Mucosa of gallbladder (tissue), 1 donor: ENCODE measurements around the gene ZFYVE1. TPM values are rescaled to one million over a fixed set of nuclear protein-coding genes. Genes with fewer than 3 reads are reported as not detected.
A peak's percentile ranks its signal among the peaks of the same experiment; 100 is the strongest.
"Not testable (repeated sequence)": the region's sequence is repeated elsewhere in the genome, so short reads cannot be mapped to it uniquely, and the experiment has no call there.

Experiments used
- DNase-seq: peaks from one replicate; pipeline ENCODE4 v3.0.0-alpha.2; 2020; ENCODE audit warnings: low spot score
- total RNA-seq: library from RNA; stranded (reverse); gene quantifications from one replicate; pipeline ENCODE4 v1.2.1, GENCODE V29; 2021
- donor health status: DM: no; HTN: no; CAD: no.

Gene ZFYVE1
- total RNA-seq, 1 donor from 2014 or later, result 24.9 TPM

- no peak for DNase-seq
Observed at GRCh38 chr14:72957213-72957612, 69.7 kb downstream of the ZFYVE1 start.

DNA sequence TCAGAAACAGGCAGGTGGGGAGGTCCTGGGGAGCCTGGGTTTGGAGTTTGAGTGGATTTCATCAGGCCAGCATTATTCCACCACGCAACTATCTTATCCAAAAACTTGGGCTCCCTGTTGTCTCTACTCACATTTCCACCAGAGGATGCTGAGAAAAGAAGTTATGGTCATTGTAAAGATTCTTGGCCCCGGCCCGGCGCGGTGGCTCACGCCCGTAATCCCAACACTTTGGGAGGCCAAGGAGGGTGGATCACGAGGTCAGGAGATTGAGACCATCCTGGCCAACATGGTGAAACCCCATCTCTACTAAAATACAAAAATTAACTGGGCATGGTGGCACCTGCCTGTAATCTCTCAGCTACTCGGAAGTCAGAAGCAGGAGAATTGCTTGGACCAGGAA, 70.2 kb downstream of the ZFYVE1 start:
- not testable (repeated sequence) for DNase-seq

GRCh38 chr14:72952171-72952570, 74.7 kb downstream of the ZFYVE1 start:
- DNase-seq, result no peak

- DNase-seq, result peak; percentile 66
Observed at GRCh38 chr14:72948481-72949138, 78.3 kb downstream of the ZFYVE1 start.

- DNase-seq, result no peak
Observed at GRCh38 chr14:72947366-72948160, 79.3 kb downstream of the ZFYVE1 start.

DNA sequence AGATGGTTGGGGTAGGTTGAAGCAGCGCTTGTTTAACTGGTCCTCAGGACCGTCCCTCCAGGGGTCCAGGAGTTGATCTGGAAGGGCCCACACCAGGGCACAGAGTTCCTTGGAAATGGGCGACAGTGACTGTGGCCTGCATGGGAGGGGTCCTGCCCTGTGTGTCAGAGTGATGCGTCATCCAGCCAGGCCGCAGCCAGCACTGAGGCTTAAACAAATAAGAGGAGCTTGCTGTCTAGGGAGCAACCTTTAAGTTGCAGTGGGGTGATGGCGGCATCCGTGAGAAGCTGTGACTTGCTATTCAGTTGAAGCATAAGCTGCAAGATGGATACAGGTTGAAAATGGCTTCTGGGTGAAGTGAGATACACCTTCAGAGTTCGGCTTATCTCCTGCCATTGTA, 80.4 kb downstream of the ZFYVE1 start:
- DNase-seq, result no peak

DNA sequence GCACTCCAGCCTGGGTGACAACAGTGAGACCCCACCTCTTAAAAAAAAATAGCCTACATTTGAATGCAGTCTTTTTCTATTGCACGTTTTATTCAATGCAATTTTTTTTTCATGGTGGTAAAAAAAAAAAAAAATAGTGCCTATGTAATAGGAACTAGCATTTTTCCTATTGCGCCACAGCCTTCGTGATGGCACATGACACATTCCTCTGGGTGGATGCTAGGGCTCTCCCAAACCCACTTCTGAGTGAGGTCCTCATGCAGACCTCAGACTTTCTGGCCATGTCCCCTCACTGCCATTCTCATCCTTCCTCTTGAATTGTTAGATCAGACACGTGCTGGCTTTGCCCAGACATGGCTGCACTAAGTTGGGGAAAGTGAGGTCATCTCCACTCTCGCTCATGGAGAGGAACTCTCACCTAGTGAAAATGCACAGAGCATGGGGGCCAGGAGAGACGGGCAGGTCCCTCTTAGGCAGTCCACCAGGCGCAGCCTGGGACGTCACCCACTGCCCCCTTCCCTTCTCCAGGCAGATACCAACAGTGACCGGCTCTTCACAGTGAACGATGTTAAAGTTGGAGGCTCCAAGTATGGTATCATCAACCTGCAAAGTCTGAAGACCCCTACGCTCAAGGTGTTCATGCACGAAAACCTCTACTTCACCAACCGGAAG, 81.4 kb downstream of the ZFYVE1 start:
- DNase-seq, result no peak

DNA sequence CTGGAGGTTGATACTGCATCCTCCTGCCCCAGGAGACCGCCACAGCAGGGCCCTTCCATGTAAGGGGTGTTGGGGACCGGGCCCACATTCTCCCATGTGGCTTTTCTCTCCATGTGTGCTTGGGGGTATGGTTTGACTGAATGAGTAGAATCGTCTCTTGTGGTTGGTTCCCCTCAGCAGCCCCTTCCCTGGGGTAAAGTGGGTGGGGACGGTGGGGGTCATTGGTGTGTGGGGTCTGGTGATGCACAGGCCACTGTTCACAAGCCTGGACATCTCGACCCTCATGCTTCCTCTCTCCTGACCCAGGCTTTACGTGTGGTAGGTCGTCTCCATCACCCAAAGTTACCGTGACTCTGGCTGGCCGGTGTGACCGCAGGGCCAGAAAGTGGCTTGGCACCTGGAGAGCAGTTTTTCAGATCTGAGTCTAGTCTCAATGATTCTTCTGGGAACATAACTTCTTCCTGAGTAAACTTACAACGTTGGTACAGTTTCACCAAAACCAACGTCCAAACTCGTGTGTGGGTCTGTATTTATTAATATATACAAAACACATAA, 83.0 kb downstream of the ZFYVE1 start:
- DNase-seq, result no peak

- DNase-seq, result no peak
Observed at GRCh38 chr14:72942934-72943333, 84.0 kb downstream of the ZFYVE1 start.

GRCh38 chr14:72941286-72941985, 85.5 kb downstream of the ZFYVE1 start:
- DNase-seq, result no peak

DNA sequence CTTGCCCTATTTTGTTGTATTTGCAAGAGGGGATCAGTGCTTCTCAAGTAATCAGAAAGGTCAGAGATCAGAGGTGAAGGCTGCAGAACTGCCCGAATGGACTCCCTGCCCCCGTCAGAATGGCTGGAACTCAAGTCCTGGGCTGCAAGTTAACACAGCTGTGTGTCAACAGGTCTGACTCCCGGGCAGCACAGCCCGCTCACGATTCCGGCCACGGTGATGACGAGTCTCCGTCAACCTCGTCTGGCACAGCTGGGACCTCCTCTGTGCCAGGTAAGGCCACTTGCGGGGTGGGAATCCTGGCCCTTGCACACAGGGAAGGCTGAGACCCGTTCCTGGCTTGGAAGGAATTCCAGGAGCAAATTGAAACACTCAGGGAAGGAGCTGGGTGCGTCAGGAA, 87.3 kb downstream of the ZFYVE1 start:
- DNase-seq, result no peak

- DNase-seq, result no peak
Observed at GRCh38 chr14:72932893-72933292, 94.0 kb downstream of the ZFYVE1 start.

DNA sequence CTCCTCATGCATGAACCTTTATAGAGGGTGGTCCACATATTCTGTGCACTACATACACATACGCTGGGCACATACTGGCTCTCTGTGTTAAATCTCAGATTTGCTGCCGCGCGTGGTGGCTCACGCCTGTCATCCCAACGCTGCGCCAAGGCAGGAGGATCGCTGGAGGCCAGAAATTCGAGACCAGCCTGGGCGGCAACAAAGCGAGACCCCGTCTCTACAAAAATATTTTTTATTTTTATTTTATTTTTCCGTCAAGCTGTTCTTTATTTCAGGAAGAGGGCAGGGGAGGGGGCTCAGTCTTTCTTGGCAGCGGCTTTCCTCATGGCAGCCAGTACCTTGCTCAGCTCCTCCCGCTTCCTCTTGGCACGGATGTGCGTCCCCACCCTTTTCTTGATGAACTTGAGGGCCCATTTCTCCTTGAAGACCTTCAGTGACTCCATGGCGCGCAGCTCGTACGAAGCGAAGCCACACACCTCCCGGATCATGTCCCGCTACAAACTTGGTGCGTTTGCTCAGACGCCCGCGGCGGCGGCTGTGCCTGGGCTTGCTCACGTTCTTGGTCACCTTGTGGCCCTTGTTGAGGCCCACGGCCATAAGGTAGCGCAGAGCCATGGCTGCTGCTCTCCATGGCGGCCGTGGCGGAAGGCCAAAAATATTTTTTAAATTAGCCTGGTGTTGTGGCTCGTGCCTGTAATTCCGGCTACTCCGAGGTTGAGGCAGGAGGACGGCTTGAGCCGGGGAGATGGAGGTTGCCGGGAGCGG, 97.4 kb downstream of the ZFYVE1 start:
- no peak for DNase-seq

GRCh38 chr14:72928872-72929271, 98.0 kb downstream of the ZFYVE1 start:
- no peak for DNase-seq

DNA sequence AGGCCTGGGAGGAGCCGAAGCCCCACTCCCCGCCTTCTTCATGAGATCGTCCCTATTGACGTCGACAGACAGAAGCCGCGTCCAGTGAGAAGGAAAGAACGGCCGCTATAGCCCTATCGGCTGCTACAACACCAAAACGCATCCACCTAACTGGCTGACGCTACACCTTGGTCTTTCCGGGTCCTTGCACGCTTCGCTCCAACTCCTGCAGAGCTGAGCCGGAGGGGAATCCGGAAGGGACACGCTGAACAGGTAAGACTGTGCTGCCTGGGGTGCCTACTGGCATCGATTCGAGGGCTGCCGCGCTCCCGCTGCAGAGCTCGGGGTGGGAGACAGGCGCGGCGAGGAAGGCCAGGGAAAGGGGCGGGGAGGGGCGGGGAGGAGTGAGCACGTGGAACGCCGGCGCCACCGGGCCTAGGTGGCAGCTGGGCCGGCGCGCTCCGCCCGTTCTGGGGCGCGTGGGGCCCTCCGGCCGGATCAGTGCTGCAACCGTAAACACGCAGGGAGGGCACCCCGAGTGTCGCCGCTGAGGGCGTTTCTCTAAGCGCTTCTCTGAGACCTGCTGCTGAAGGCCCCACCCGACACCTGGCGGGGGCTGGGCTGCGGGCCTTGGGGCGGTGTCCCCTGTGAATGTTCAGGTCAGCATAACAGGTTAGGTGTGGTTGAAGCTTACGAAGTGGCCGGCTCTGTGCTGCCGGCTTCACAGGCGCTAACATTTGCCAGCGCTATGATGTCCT, 100.4 kb downstream of the ZFYVE1 start, which contains the start of gene DCAF4:
TSS of gene DCAF4 (plus strand) at position 173 of the 737 bp plus-strand sequence. CDS start 11,515 bp downstream, outside the sequence.
- DNase-seq, result peak; percentile 98

GRCh38 chr14:72925815-72926291, 101.1 kb downstream of the ZFYVE1 start:
- no peak for DNase-seq

DNA sequence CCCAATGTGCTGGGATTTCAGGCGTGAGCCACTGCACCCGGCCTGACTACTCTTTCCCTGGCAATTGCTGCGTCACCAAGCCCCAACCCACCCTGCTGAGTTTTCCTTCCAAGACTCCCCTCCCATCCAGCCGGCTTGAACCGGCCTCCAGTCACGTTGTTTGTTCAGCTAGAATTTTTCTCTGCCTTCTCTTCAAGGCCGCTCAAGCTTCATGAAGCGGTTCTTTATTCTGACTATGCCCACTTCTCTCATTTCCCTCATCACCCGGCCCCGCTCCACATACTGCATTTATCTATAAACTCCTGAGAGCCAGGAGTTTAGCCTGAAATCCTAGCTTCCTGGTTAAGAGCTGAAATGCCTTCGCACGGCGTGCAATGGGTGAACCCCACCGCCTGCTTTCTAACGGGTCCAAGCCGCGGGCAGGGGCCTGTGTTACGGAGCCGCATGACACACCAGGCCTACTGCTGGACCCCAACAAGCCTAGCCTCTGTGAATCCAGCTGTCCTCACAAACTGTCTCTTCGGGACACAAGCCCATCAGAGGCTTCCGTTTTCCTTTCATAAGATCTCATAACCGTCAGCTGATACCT, 101.6 kb downstream of the ZFYVE1 start:
- no peak for DNase-seq

- DNase-seq, result no peak
Observed at GRCh38 chr14:72924337-72924736, 102.6 kb downstream of the ZFYVE1 start.

GRCh38 chr14:72921396-72921795, 105.5 kb downstream of the ZFYVE1 start:
- DNase-seq, result no peak

GRCh38 chr14:72920008-72920407, 106.9 kb downstream of the ZFYVE1 start:
- no peak for DNase-seq
